HepG2 (cell line): ENCODE data around the gene LEPROT. TPM values are rescaled to one million over a fixed set of nuclear protein-coding genes. Genes with fewer than 3 reads are reported as not detected.

Source experiments
- CEBPB ChIP-seq: IDR thresholded peaks from 2 replicates; pipeline ENCODE4 v1.6.1; 2011; ENCODE audit warnings: low read depth, low read length, improper control_type of control experiment, borderline replicate concordance
- GPBP1L1 ChIP-seq: sonication (generic); formaldehyde crosslinking; IDR thresholded peaks from 2 replicates; pipeline ENCODE4 v1.5.0; 2020; ENCODE audit warnings: mild to moderate bottlenecking, missing genetic modification reagents
- KLF9 ChIP-seq: IDR thresholded peaks from 2 replicates; pipeline ENCODE4 v1.6.1; 2016; ENCODE audit warnings: low read depth
- NCOR1 ChIP-seq: fragments of 200-600 bp; sonication (generic); IDR thresholded peaks from 2 replicates; pipeline ENCODE4 v1.7.0; 2017; ENCODE audit warnings: antibody characterized with exemption, low read length, borderline replicate concordance
- PCBP1 ChIP-seq: fragments of 200-400 bp; formaldehyde crosslinking; IDR thresholded peaks from 2 replicates; pipeline ENCODE4 v1.6.1; 2017; ENCODE audit warnings: mild to moderate bottlenecking, low read depth, low read length, borderline replicate concordance
- RAD21 ChIP-seq: fragments of 450-650 bp; formaldehyde crosslinking; IDR thresholded peaks from 2 replicates; pipeline ENCODE4 v1.5.0; 2020; ENCODE audit warnings: mild to moderate bottlenecking
- RBAK ChIP-seq: sonication (generic); formaldehyde crosslinking; IDR thresholded peaks from 2 replicates; pipeline ENCODE4 v1.5.1; 2020; ENCODE audit warnings: mild to moderate bottlenecking, missing genetic modification reagents
- RCOR2 ChIP-seq: IDR thresholded peaks from 2 replicates; pipeline ENCODE4 v1.6.1; 2016; ENCODE audit warnings: missing biosample characterization, missing genetic modification reagents
- SOX13 ChIP-seq, 3 experiments: fragments of 450-650 bp in 1 of 3; sonication (generic) in 1 of 3; formaldehyde crosslinking in 1 of 3; IDR thresholded peaks in 2 of 3; conservative IDR thresholded peaks in 1 of 3; 2 replicates each; pipeline versions ENCODE4 v1.5.0 to v1.6.1; 2016 to 2020; ENCODE audit warnings: antibody characterized with exemption in 1 of 3, mild to moderate bottlenecking in 1 of 3, missing compliant biosample characterization in 1 of 3, missing genetic modification reagents in 1 of 3, moderate library complexity in 1 of 3
- THAP11 ChIP-seq: IDR thresholded peaks from 2 replicates; pipeline ENCODE4 v1.6.1; 2016; ENCODE audit warnings: missing biosample characterization, missing genetic modification reagents
- ZBTB20 ChIP-seq: sonication (generic); formaldehyde crosslinking; IDR thresholded peaks from 2 replicates; pipeline ENCODE4 v1.8.1; 2023; ENCODE audit warnings: missing genetic modification reagents, low read depth, mild to moderate bottlenecking, borderline replicate concordance
- ZMYM3 ChIP-seq: sonication (generic); formaldehyde crosslinking; IDR thresholded peaks from 2 replicates; pipeline ENCODE4 v1.5.1; 2020; ENCODE audit warnings: mild to moderate bottlenecking, missing genetic modification reagents
- ZNF530 ChIP-seq: sonication (generic); formaldehyde crosslinking; IDR thresholded peaks from 2 replicates; pipeline ENCODE4 v1.5.0; 2020; ENCODE audit warnings: low read depth, mild to moderate bottlenecking, missing genetic modification reagents
- ZNF543 ChIP-seq: sonication (generic); formaldehyde crosslinking; IDR thresholded peaks from 2 replicates; pipeline ENCODE4 v1.4.0; 2020; ENCODE audit warnings: mild to moderate bottlenecking, missing genetic modification reagents
- ZNF547 ChIP-seq: sonication (generic); formaldehyde crosslinking; IDR thresholded peaks from 2 replicates; pipeline ENCODE4 v1.5.1; 2020; ENCODE audit warnings: mild to moderate bottlenecking, missing genetic modification reagents
- ZNF564 ChIP-seq: sonication (generic); formaldehyde crosslinking; IDR thresholded peaks from 2 replicates; pipeline ENCODE4 v1.8.1; 2023; ENCODE audit warnings: mild to moderate bottlenecking, missing genetic modification reagents
- ZNF691 ChIP-seq: sonication (generic); formaldehyde crosslinking; IDR thresholded peaks from 2 replicates; pipeline ENCODE4 v1.4.0; 2020; ENCODE audit warnings: missing genetic modification reagents, low read depth, mild to moderate bottlenecking, borderline replicate concordance
- ZNF709 ChIP-seq: sonication (generic); formaldehyde crosslinking; IDR thresholded peaks from 2 replicates; pipeline ENCODE4 v1.5.0; 2020; ENCODE audit warnings: mild to moderate bottlenecking, missing genetic modification reagents
- ZSCAN29 ChIP-seq: sonication (generic); formaldehyde crosslinking; conservative IDR thresholded peaks from 2 replicates; pipeline ENCODE4 v1.4.0; 2020; ENCODE audit warnings: mild to moderate bottlenecking, missing genetic modification reagents
- polyA plus RNA-seq, 8 experiments: library from polyadenylated mRNA; depleted of rRNA in 3 of 8; stranded (reverse) in 7 of 8; unstranded in 1 of 8; fragments of >200 nt; fragmentation: Illumina TruSeq in 4 of 8; extraction: Trizol in 4 of 8; gene quantifications; 2 replicates each; pipeline versions ENCODE4 v1.2.1 to v1.2.3, GENCODE V29; 2011 to 2016; ENCODE audit warnings: low read depth in 4 of 8, missing spikeins in 1 of 8, mixed read lengths in 1 of 8; ENCODE audit not compliant: insufficient read depth in 1 of 8
- total RNA-seq, 5 experiments: library from RNA; depleted of rRNA; stranded (reverse); fragments of >200 nt; fragmentation: Illumina TruSeq; extraction: Trizol; gene quantifications; 2 replicates each; pipeline ENCODE4 v1.2.3, GENCODE V29; 2016; ENCODE audit warnings: low read depth in 1 of 5
- TF ChIP-seq, protein P1 (sequence below): sonication (generic); formaldehyde crosslinking; IDR thresholded peaks from 2 replicates; pipeline ENCODE4 v1.8.1; 2023; ENCODE audit warnings: mild to moderate bottlenecking, missing genetic modification reagents
- TF ChIP-seq, protein P2 (sequence below): sonication (generic); formaldehyde crosslinking; IDR thresholded peaks from 2 replicates; pipeline ENCODE4 v1.4.0; 2020; ENCODE audit warnings: missing genetic modification reagents

LEPROT gene
- total and polyA plus RNA-seq, 2 of the 13 experiments (the other 11 are each of a cell fraction or from before 2014, with no cell fraction given): 36.8 to 51.4 TPM

DNA sequence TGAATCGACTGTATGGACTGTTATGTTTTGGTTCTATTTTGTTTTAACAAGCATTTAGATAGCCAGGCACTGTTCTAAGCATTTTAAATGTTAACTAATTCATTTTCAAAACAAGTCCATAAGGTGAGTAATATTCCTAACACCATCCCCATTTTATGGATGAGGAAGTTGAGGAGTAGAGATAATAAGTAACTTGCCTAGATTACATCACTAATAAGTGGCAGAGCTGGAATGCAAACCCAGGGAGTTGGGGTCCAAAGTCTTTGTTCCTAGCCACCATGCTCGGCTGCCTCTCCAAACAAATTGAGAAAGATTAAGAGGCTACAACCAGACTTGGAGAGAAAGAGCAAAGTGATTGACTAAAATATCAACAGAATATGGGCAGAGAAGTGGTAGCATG lies 12.6 kb upstream of the LEPROT start (continued):
- TF ChIP-seq NCOR1 (peak; percentile 65; the same call in 1 of the 2 replicates), KLF9 (no peak), ZNF543 (CRISPR knock-in tag) (no peak), RAD21 (0 out of 2 replicates have a peak, but pooled peaks have one; percentile 9), PCBP1 (no peak), SOX13 (IDR thresholded peaks at IDR 0.05) (no peak), SOX13 (CRISPR knock-in tag; conservative IDR thresholded peaks at IDR 0.05 in 1 of 2, IDR thresholded peaks at IDR 0.05 in 1 of 2) (peak in 1 of 2 experiments; percentile 13; a peak in 1 of 4 replicates), RCOR2 (peak; percentile 91), ZNF530 (CRISPR knock-in tag) (no peak), ZSCAN29 (no peak), ZBTB20 (CRISPR knock-in tag) (no peak), GPBP1L1 (CRISPR knock-in tag) (no peak), ZNF564 (CRISPR knock-in tag) (no peak), ZMYM3 (CRISPR knock-in tag) (peak; percentile 92), CEBPB (0 out of 2 replicates have a peak, but pooled peaks have one; percentile 43), THAP11 (CRISPR knock-in tag) (no peak), ZNF709 (CRISPR knock-in tag) (no peak), RBAK (CRISPR knock-in tag) (no peak), ZNF691 (no peak), ZNF547 (CRISPR knock-in tag) (no peak)
- TF ChIP-seq, protein P1, sequence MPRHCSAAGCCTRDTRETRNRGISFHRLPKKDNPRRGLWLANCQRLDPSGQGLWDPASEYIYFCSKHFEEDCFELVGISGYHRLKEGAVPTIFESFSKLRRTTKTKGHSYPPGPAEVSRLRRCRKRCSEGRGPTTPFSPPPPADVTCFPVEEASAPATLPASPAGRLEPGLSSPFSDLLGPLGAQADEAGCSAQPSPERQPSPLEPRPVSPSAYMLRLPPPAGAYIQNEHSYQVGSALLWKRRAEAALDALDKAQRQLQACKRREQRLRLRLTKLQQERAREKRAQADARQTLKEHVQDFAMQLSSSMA (CRISPR knock-in tag): no peak
- TF ChIP-seq, protein P2, sequence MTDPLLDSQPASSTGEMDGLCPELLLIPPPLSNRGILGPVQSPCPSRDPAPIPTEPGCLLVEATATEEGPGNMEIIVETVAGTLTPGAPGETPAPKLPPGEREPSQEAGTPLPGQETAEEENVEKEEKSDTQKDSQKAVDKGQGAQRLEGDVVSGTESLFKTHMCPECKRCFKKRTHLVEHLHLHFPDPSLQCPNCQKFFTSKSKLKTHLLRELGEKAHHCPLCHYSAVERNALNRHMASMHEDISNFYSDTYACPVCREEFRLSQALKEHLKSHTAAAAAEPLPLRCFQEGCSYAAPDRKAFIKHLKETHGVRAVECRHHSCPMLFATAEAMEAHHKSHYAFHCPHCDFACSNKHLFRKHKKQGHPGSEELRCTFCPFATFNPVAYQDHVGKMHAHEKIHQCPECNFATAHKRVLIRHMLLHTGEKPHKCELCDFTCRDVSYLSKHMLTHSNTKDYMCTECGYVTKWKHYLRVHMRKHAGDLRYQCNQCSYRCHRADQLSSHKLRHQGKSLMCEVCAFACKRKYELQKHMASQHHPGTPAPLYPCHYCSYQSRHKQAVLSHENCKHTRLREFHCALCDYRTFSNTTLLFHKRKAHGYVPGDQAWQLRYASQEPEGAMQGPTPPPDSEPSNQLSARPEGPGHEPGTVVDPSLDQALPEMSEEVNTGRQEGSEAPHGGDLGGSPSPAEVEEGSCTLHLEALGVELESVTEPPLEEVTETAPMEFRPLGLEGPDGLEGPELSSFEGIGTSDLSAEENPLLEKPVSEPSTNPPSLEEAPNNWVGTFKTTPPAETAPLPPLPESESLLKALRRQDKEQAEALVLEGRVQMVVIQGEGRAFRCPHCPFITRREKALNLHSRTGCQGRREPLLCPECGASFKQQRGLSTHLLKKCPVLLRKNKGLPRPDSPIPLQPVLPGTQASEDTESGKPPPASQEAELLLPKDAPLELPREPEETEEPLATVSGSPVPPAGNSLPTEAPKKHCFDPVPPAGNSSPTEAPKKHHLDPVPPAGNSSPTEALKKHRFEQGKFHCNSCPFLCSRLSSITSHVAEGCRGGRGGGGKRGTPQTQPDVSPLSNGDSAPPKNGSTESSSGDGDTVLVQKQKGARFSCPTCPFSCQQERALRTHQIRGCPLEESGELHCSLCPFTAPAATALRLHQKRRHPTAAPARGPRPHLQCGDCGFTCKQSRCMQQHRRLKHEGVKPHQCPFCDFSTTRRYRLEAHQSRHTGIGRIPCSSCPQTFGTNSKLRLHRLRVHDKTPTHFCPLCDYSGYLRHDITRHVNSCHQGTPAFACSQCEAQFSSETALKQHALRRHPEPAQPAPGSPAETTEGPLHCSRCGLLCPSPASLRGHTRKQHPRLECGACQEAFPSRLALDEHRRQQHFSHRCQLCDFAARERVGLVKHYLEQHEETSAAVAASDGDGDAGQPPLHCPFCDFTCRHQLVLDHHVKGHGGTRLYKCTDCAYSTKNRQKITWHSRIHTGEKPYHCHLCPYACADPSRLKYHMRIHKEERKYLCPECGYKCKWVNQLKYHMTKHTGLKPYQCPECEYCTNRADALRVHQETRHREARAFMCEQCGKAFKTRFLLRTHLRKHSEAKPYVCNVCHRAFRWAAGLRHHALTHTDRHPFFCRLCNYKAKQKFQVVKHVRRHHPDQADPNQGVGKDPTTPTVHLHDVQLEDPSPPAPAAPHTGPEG (CRISPR knock-in tag): no peak
